HK-2 (cell line): Measurements from ENCODE around the gene WNK2.
"Not testable (repeated sequence)": the region's sequence is repeated elsewhere in the genome, so short reads cannot be mapped to it uniquely, and the experiment has no call there.

Source experiments
- DNase-seq: peaks from one replicate; pipeline ENCODE4 v3.0.0-alpha.2; 2018; ENCODE audit not compliant: unreplicated experiment

The WNK2 gene

DNA sequence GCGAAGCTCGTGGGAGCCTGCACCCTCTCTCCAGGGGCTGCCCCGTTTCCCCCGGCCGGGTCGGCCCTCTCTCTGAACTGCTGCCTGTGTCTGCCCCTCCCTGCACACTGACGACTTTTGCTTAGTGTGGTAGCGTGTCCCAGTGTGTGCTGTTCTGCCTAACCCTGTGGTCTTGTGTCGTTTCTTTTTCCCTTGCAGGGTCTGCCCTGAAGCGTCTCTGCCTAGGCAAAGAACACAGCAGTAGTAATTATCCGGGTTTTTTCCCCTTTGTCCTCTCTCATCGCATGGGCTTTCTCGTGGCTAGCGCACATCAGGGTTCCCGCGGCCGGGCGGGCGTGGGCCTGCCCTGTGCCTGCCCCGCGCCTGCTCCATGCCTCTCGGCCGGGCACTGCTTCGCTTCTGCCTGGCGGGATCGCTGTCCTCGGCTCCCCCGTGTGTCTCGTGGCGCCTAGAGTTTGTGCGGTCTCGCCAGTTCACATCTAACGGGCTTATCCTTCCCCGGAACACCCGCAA, 122.7 kb downstream of the WNK2 start:
- DNase-seq = no peak

DNA sequence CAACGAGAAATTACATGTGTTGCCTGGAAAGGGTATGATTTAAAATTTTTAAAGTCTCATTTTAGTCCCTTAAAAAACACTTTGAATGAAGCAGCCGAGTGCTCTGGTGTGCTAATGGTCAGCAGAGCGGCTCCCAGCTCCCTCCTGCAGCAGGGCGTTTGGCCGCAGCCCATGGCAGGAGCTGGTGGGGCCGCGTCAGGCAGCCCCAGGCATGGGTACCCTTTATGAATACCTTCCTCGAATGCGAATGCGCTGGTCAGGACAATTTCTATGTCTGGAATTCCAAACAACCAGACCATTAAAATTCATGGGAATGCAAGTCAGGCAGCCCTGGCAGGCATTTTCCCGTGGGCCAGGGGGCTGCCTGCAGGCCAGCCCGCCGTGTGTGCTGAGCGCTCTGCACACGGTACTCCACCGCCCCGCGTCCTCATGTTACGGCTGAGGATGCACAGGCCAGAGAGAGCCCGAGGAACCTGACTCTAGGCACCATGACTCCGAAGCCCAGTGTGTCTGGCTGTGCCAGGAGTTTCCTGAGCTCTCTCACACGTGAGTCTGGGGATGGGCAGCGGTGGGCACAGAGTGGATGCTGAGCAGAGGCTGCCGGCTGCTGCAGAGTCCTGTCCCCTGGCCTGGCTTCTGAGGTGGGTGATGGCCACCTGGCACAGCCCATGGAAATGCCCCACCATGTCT, 123.7 kb downstream of the WNK2 start:
- DNase-seq = no peak

DNA sequence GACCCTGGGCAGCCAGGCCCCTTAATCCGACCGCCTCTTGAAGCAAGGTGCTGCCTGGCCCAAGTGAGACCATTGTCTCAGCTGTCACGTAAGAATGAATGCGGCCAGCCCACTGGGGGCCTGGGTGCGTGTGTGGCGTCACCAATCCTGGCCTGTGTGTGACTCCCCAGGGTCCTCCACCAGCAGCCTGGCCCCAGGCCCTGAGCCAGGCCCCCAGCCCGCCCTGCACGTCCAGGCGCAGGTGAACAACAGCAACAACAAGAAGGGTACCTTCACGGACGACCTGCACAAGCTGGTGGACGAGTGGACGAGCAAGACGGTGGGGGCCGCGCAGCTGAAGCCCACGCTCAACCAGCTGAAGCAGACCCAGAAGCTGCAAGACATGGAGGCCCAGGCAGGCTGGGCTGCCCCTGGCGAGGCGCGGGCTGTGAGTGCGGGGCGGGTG, 124.2 kb downstream of the WNK2 start:
- no peak for DNase-seq

DNA sequence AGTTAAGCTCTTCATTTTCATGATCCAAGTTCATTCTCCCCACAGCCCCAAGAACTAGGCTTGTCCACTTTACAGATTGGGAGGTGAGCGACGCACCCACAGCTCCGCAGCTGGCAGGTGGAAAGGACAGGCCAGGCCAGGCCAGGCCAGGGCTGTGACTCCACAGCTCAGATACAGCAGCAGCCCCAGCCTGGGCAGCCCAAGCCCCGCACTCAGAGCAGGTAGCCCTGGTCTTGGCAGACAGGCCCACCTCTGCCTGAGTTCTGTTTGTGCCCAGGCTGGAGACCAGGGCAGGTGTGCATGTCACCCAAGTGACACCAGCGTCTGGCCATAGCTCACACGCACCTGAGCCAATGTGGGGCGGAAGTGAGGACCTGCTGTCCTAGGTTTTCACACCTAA, 124.7 kb downstream of the WNK2 start:
- no peak for DNase-seq

DNA sequence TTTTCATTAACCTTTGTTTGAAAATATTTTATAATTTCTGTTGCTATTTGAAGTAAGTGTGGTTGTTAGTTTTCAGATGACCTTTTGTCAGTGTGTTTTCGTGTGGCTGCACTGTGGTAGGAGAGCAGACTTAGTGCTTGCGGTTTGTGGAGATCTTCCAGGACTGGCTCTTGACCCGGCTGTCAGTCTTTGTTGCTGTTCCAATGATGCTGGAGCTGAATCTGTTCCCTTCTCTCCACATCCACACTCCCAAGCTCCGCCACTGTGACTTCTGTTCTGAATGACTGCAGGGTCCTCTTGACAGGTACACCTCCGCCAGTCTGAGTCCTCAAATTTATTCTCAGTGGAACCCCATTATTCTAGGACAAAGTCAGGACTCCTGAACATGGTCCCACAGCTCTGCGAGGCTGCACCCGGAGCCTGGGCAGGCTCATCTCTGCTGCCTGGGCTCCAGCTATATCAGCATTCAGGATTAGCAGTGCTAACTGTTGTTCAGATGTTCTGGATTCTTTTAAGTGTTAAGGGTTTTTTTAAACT, 126.0 kb downstream of the WNK2 start:
- no peak for DNase-seq

DNA sequence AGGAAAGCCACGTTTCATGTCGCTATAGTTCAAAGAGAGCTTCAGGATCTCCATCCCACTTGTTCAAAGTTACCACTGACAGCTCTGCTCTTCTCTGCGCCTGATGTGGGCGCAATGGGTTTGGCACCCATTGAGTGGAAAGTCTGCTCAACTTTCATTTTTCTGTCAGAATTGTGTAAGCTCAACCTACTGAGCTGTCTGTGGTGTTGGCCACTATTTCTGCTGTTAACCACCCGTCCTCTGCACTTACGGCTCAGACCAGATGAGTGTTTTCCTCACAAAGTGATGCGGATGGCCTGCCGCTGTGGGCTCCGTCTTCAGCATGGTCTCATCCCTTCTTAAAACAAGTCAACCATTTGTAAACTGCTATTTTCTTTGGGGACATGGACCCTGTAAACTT, 131.2 kb downstream of the WNK2 start:
- no peak for DNase-seq

DNA sequence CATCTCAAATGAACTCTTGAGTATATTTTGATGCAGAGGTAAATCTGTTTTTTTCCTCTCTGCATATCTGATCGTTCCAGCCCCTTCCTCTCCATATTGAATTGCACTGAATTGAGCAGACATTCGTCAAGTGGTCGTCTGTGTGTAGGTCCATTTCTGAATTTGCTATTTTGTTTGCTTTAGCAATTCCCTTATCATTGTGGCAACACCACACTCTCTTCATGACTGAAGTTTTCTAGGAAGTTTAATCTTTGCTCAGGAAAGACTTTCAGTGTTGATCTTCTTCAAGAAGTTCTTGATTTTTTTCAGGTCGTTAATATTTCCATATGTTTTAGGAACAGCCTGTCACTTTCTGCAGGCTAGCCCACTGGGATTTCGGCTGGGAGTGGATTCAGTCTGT, 132.0 kb downstream of the WNK2 start:
- no peak for DNase-seq

DNA sequence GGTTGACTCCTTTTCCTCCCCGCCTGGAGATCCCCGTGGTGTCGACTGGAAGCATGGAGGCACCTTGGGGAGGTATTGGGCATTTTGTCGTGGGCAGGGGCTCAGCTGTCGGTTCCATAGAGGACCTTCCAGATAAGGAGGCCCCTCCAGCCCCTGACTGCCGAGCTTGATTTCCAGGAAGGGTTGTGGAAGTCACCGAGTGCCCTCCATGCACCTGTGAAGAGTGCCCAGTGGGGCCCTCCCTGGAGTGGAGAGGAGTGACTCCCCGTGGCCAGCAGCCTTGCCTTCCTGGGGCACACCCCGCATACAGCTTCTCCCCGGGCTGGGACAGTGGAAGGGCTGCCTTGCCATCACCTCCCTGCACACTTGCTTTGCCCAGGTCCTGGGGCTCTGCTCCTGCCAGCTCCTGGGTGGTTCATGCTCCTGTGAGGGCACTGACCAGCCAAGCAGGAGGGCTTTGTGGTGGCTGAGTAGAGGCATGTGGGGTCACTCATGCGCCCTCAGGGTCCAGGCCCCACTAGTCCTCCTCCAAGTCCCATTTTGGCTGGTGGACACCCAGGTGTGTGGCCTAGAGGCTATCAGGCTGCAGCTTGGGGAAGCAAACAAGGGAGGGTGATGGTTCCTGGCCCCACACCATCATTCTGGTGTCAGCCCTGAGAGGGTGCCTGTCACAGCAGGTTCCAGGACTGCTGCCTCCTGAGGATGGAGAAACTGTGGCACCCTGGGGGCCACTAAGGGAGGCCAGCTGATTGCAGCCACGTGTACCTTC, 133.0 kb downstream of the WNK2 start:
- no peak for DNase-seq

DNA sequence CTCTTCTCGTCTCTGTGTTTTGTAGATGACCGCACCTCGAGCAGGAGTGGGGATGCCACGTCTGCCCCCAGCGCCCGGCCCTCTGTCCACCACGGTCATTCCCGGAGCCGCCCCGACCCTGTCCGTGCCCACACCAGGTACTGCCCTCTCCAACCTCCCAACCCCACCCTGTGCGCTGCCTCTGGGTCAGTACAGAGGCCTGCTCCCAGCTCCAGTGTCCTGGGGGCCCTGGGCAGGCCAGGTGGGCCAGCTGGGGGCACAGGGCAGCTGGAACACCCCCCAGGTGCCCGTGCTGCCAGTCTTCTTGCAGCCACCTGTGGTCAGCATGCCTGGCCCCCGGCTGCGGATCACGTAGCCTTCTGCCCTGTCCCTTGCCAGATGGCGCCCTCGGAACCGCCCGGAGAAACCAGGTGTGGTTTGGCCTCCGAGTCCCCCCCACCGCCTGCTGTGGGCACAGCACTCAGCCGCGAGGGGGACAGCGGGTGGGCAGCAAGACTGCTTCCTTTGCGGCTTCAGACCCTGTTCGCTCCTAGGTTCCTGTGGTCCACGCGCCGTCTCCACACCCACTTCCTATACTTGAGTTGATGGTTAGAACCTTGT, 133.7 kb downstream of the WNK2 start:
- DNase-seq = no peak

DNA sequence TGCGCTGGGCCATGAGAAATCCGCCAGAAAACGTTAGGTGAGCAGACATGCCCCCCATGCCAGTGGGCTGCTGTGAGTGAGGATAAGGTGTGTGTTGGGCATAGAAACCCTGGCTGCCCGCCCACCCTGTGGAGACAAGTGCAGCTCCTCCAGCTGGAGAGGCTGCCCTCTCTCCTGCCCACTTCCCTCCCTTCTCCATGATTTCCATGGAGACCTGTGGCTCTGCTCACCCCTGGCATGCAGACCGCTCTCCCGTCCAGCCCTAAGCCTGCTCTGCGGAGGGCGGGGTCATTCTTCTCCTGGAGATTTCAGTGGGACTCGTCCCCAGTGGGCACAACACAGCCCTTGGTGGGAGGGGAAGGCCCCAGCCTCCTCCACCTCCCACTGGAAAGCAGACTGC, 134.5 kb downstream of the WNK2 start:
- no peak for DNase-seq

DNA sequence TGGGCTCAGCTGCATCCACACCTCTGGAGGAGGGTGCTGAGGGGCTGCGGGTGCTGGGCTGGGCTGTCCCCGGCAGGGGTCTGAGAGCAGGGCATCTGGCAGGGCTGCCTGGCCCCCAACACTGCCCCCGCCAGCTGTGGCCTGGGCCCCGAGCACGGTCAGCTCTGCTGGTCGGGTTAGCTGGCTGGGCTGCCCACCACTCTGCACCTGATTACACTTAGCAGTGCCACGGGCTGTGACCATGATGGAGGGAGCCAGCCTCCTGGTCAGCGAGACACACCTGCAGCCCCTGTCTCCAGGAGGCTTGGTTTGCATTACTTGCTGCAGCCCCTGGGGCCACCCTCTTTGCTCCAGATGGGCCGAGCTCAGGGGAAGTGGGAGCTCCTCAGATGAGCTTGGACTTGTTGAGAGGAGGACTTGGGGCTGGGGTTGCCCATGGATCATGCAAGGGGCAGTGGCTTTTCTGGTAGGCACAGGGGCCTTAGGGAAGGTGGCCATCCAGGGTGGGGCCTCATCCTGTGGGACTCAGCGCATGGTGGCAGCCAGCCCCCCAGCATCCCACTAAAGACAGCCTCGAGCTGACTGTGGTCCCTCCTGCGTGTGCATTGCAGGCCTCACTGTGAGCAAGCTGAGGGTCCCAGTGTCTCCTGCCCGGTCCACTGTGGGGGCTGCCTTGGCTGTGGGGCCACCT, 135.5 kb downstream of the WNK2 start:
- DNase-seq = no peak

DNA sequence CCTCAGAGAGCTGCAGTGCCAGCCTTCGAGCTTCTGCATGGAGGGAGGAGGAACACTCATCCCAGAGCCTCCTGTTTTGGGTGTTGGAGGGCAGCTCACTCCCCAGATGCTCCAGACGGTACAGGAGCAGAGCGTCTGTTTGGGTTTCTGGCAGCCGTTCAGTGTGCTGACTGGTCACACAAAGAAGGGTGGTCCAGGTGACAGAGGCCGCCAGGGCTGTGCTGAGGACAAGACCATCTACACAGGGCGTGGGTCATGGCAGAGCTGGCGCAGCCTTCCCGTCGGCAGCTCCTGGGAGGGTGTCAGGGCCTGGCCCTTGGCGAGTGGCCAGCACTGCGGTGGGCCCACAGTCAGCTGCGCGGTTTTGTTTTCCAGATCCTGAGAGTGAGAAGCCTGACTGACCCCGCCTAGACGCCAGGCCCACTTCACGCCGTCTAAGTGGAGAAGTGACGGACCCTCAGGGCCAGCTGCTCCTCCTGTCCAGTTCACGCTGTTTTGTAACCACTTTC, 136.1 kb downstream of the WNK2 start:
- no peak for DNase-seq

DNA sequence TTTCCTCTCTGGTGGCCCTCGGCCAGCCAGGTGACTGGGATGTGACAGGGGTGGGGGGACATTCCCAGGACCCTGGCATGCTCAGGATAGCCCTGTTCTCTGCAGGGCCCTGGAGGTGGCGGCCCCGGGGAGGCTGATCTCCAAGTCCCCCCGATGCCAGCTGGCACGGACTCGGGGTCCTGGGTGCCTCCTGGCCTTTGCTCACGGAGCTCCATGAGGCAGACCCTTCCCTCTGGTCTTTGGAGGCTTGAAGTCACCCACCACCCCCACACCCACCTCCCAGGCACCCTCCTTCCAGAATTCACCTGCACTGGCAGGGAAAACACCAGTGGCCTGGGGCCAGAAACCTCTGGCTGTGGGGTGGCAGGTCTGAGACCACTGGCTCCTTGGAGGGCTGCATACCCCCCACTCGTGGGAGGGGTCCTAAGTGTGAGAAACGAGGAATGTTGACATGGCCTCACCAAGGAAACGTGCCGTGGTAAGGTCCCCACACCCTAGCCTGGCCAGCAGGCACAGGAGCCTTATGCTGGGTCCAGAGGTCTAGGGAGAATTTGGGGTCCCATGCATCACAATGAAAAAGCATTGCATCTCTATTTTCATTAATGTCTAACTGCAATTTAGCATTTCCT, 136.8 kb downstream of the WNK2 start:
- DNase-seq = no peak

DNA sequence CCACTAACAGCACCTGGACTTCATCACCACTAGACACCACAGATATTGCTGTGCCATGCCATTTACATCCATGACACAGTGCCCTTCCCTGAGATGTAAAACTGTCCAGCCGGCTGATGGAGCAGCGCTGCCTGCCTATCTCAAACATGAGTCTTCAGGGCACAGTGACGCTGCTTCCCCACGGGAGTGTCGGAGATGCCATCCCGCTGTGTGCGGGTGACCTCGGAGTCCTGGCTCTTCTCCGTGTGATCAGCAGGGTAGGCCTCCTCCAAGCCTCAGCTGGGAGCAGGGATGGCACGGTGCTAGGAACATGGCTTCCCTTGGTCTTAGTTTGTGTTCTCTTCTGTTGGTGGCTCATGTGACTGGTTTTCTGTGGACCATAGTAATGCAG, 137.3 kb downstream of the WNK2 start:
- no peak for DNase-seq

DNA sequence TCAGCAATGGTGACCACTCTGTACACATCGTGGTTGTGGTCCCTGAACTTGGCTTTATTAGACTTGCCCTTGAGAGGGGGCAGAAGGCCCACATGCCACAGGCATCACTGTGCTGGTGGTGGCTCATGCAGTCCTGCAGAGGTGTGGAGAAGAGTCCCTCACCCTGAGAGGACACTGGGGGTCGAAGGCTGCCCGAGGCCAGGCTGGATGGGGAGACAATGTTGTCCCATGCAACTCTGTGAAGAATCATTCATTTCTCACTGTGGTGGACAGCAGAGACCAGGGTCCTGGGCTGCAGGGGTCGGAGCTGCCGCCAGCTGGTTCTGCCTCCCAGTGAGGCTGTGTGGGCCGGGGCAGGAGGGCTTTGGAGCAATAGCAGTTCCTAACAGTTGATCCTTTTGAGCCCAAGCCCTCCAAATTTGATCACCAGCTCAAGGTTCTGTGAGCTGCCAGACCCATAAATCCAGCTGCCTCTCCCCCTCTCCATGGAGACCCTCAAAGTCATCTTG, 139.6 kb downstream of the WNK2 start:
- not testable (repeated sequence) for DNase-seq

DNA sequence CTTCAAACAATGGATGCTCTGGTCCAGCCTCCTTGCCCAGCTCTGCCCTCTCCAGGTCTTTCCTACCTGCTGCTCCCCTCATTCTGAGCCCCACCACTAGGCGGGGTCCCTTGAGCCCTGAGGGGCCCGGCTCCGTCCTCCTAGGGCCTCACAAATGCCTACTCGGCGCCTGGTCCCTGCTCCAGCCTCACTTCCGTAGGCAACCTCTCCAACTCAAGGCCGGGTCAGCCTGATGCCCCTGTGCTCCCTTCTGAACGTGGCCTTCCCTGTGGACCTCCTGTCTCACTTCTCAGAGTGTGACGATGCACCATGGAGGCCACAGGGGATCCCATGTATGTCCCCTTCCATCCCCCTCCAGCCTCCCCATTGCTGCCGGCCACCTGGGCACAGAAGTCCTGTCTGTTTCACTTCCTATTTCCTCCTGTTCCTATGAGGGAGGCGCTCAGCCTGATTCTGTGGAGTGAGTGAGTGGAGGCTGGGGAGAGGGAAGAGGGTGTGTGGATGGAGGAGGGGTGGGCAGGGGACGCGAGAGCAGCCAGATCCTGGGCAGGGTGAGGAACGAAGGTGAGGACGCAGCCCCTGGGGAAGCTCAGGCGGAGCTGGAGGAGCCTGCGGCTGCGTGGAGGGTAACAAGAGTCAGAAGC, 140.4 kb downstream of the WNK2 start:
- DNase-seq = no peak

DNA sequence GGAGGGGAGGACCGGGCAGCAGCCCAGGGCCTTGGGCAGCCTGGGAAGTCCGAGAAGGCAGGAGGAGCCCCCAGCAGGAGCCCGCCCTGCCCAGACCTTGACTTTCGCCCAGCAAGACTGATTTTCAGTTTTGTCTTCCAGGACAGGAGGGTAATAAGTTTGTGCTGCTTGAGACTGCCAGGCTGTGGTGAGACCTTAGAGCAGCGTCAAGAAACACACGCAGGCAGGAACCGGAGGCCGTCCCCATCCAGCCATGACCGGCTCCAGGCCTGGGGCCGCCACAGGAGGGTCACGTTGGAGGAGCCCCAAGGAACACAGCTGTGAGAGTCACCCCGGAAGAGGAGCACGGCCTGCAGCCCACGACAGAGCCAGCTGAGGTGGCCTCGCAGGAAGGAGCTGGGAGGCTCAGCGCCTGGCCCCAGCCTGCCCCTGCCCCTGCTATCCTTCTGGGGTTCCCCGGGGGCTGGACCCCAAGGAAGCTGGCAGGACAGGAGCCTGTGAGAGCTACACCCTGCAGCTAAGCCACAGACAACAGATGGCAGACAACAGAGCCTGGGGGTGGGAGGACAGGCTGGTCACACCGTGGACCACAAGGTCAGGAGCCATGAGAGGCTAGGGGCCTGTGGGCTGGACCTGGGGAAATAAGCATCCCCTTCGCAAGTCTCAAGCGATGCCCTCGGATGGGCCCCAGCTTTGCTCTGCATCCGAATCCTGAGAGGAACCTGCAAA, 141.5 kb downstream of the WNK2 start:
- no peak for DNase-seq

DNA sequence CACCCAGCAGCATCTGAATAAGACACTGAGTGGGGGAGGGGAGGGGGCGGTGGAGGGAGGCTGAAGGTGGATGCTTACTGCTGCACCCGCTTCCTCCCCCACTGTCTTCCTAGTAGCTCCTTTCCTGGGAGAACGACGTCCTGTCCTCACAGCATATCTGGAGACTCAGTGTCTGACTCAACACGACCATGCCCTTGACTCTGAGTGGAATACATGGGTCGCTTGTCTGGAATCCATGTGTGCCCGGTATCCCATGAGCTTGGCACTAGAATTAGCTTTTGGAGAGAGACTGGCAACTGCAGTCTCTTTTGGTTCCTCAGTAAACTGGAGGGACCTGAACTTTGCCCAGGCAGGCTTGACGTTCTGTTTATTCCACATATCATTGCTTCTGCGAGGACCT, 142.1 kb downstream of the WNK2 start:
- no peak for DNase-seq

DNA sequence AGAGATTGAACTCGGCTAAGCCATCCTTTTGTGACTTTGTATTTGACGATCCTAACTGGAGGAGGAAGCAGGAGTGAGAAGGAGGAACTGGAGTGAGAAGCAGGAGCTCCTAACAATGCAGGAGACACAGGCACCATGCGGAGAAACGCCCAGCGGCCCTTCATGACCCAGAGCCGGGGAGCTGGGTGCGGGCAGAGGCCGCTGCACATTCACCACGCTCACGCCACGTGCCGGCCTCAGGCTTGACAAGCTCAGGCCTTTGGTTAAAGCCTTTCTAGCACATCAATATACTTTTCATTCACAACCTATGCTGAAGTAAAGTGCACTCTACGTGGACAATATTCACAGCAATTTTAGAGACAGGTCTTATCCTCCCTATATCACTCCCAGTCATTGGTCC, 142.7 kb downstream of the WNK2 start:
- no peak for DNase-seq
